Keratinocyte (primary cell): ENCODE measurements around the gene ARHGAP24. TPM values are rescaled to one million over a fixed set of nuclear protein-coding genes. Genes with fewer than 3 reads are reported as not detected.

Experiments
- DNase-seq: peaks from one replicate; pipeline ENCODE4 v3.0.0-alpha.2; 2011; ENCODE audit warnings: low read depth, missing footprints, low spot score
- FAIRE-seq: peaks from 2 replicates; lab custom pipeline; 2011; peaks lifted over from hg19 to GRCh38; lab: Jason Lieb, UNC
- H2AFZ ChIP-seq: 2 replicates; pipeline ENCODE4 v1.6.0; 2012; ENCODE audit warnings: low read length, control low read depth, inconsistent platforms; ENCODE audit not compliant: control insufficient read depth
- H3K27ac ChIP-seq: 2 replicates; pipeline ENCODE4 v1.5.1; 2011; ENCODE audit warnings: low read length; ENCODE audit not compliant: control insufficient read depth, insufficient read depth
- H3K27me3 ChIP-seq: 3 replicates; pipeline ENCODE4 v1.6.0; 2011; ENCODE audit warnings: low read length; ENCODE audit not compliant: control insufficient read depth, insufficient read depth; ENCODE audit errors: extremely low read depth
- H3K36me3 ChIP-seq, 2 experiments: 2 replicates in 1 of 2; 3 replicates in 1 of 2; pipeline ENCODE4 v1.5.1; 2011; ENCODE audit warnings: low read length in 2 of 2, mild to moderate bottlenecking in 1 of 2; ENCODE audit not compliant: control insufficient read depth in 2 of 2, insufficient read depth in 2 of 2; ENCODE audit errors: extremely low read depth in 1 of 2
- H3K4me1 ChIP-seq: 3 replicates; pipeline ENCODE4 v1.5.1; 2011; ENCODE audit warnings: low read length; ENCODE audit not compliant: control insufficient read depth, insufficient read depth; ENCODE audit errors: extremely low read depth
- H3K4me2 ChIP-seq: 3 replicates; pipeline ENCODE4 v1.6.0; 2011; ENCODE audit warnings: low read depth, low read length; ENCODE audit not compliant: control insufficient read depth, insufficient read depth; ENCODE audit errors: extremely low read depth
- H3K4me3 ChIP-seq, 3 experiments: fragments of 200-600 bp in 1 of 3; sonication (generic) in 1 of 3; 2 replicates in 2 of 3; 3 replicates in 1 of 3; pipeline ENCODE4 v1.5.1; 2011 to 2016; ENCODE audit warnings: low read length in 3 of 3, mild to moderate bottlenecking in 3 of 3, control low read depth in 2 of 3, inconsistent platforms in 1 of 3, low read depth in 1 of 3, mixed read lengths in 1 of 3, mixed run types in 1 of 3, moderate library complexity in 1 of 3; ENCODE audit not compliant: control insufficient read depth in 2 of 3, insufficient read depth in 2 of 3; ENCODE audit errors: extremely low read depth in 1 of 3
- H3K79me2 ChIP-seq: 2 replicates; pipeline ENCODE4 v1.6.0; 2012; ENCODE audit warnings: low read length; ENCODE audit not compliant: control insufficient read depth, insufficient read depth
- H3K9ac ChIP-seq: 3 replicates; pipeline ENCODE4 v1.6.0; 2011; ENCODE audit warnings: low read length; ENCODE audit not compliant: control insufficient read depth, insufficient read depth; ENCODE audit errors: extremely low read depth
- H3K9me1 ChIP-seq: 3 replicates; pipeline ENCODE4 v1.6.0; 2011; ENCODE audit warnings: low read length; ENCODE audit not compliant: control insufficient read depth, insufficient read depth; ENCODE audit errors: extremely low read depth
- H3K9me3 ChIP-seq: 2 replicates; pipeline ENCODE4 v1.5.1; 2012; ENCODE audit warnings: low read depth, low read length; ENCODE audit not compliant: control insufficient read depth
- H4K20me1 ChIP-seq: 3 replicates; pipeline ENCODE4 v1.6.0; 2011; ENCODE audit warnings: low read length; ENCODE audit not compliant: control insufficient read depth, insufficient read depth; ENCODE audit errors: extremely low read depth
- CTCF ChIP-seq, 3 experiments: IDR thresholded peaks in 1 of 3; conservative IDR thresholded peaks in 1 of 3; optimal IDR thresholded peaks in 1 of 3; 2 replicates in 2 of 3; 3 replicates in 1 of 3; pipeline versions ENCODE3 to v1.5.1; 2011; ENCODE audit warnings: low read length in 3 of 3, mild to moderate bottlenecking in 3 of 3, moderate library complexity in 2 of 3, control low read depth in 1 of 3, inconsistent platforms in 1 of 3; ENCODE audit not compliant: insufficient read depth in 2 of 3; ENCODE audit errors: extremely low read depth in 1 of 3
- EZH2 ChIP-seq: IDR thresholded peaks from one replicate; pipeline ENCODE4 v1.6.1; 2012; ENCODE audit warnings: inconsistent platforms, mild to moderate bottlenecking, low read length, moderate library complexity
- dilution Hi-C: fragments of 300-500 bp; cut with MboI; formaldehyde crosslinking; loops from one replicate; pipeline ENCODE4 v1.7.0; 2020; ENCODE audit warnings: low sequenced_read_pairs; ENCODE audit not compliant: extremely low pct_ligation_motif_present
- polyA plus RNA-seq, 5 experiments: library from polyadenylated mRNA; depleted of rRNA in 3 of 5; stranded (reverse) in 3 of 5; stranded (forward) in 1 of 5; unstranded in 1 of 5; fragments of >200 nt; gene quantifications; 1 replicate in 1 of 5; 2 replicates in 3 of 5; 3 replicates in 1 of 5; pipeline versions ENCODE4 v1.2.1 to v1.2.3, GENCODE V29; 2011 to 2012; ENCODE audit warnings: missing spikeins in 2 of 5, low read depth in 1 of 5, low replicate concordance in 1 of 5

ARHGAP24 gene
- polyA plus RNA-seq, 1 donor (not counting 4 experiments of a cell fraction or from before 2014, with no cell fraction given): 0.87 TPM

GRCh38 chr4:85509882-85510631, 35.1 kb downstream of the ARHGAP24 start:
- H4K20me1 ChIP-seq: no peaks in the 10 kb centered on the region
- DNase-seq (no peak), FAIRE-seq (no peak)
- H3K79me2 ChIP-seq: no peaks in the 10 kb centered on the region
- TF ChIP-seq CTCF (optimal IDR thresholded peaks at IDR 0.05 in 1 of 3, IDR thresholded peaks at IDR 0.05 in 1 of 3, conservative IDR thresholded peaks at IDR 0.05 in 1 of 3; ENCODE audit: extremely low read depth in 1 of 3, insufficient read depth in 2 of 3, low read length in 3 of 3): no peak
- TF ChIP-seq EZH2: no peak
- H3K4me1 ChIP-seq: no peaks in the 10 kb centered on the region
- no peak overlapping the region for H3K9ac ChIP-seq
- no peak overlapping the region for H3K4me3 ChIP-seq
- dilution Hi-C loops: no loop called here
- no peaks in the 10 kb centered on the region for H3K36me3 ChIP-seq
- H3K27me3 ChIP-seq: no peaks in the 10 kb centered on the region
- no peak overlapping the region for H3K4me2 ChIP-seq
- no peaks in the 10 kb centered on the region for H3K9me3 ChIP-seq
- H2AFZ ChIP-seq: no peak overlapping the region
- no peaks in the 10 kb centered on the region for H3K9me1 ChIP-seq
- no peak overlapping the region for H3K27ac ChIP-seq

GRCh38 chr4:85510632-85510984, 35.7 kb downstream of the ARHGAP24 start:
- dilution Hi-C loops: no loop called here
- TF ChIP-seq EZH2 (no peak), CTCF (optimal IDR thresholded peaks at IDR 0.05 in 1 of 3, IDR thresholded peaks at IDR 0.05 in 1 of 3, conservative IDR thresholded peaks at IDR 0.05 in 1 of 3; ENCODE audit: extremely low read depth in 1 of 3, insufficient read depth in 2 of 3, low read length in 3 of 3) (no peak)

More at GRCh38 chr4:85510632-85510984, 35.7 kb downstream of the ARHGAP24 start:
- no peak for DNase-seq
- Histone ChIP-seq H3K4me1 (no peaks in the 10 kb centered on the region), H3K4me2 (no peak overlapping the region), H2AFZ (no peak overlapping the region), H3K79me2 (no peaks in the 10 kb centered on the region), H3K36me3 (no peaks in the 10 kb centered on the region), H3K9me3 (no peaks in the 10 kb centered on the region), H3K27me3 (no peaks in the 10 kb centered on the region), H3K9ac (no peak overlapping the region), H3K27ac (no peak overlapping the region), H4K20me1 (no peaks in the 10 kb centered on the region), H3K4me3 (no peak overlapping the region), H3K9me1 (no peaks in the 10 kb centered on the region)
- FAIRE-seq: no peak
